A549 treated with RU486 at 1 μM for 4 hours (cell line): ENCODE measurements around the gene TDO2. TPM values are rescaled to one million over a fixed set of nuclear protein-coding genes. Genes with fewer than 3 reads are reported as not detected.

Source experiments
- total RNA-seq: library from RNA; stranded (reverse); fragments of 200-300 nt; extraction: Qiagen RNA extraction; gene quantifications from 5 replicates; pipeline ENCODE4 v1.2.3, GENCODE V29; 2022; ENCODE audit warnings: low read depth

TDO2 gene
- total RNA-seq = 0.60 to 1.3 TPM (median 0.94 TPM) in 5 replicates

GRCh38 chr4:155903453-155903852, at the start of gene TDO2:
TDO2 (plus strand) TSS chr4:155903696; CDS start chr4:155903759, 63 bp downstream.

GRCh38 chr4:155866177-155866576, 37.3 kb upstream of the TDO2 start, which contains the start of gene ASIC5:
ASIC5 (minus strand) TSS chr4:155866277; CDS start chr4:155866226, 51 bp downstream.

GRCh38 chr4:155953151-155954117, 49.9 kb downstream of the TDO2 start, which contains the start of gene CTSO:
CTSO (minus strand) TSS chr4:155953866; CDS start chr4:155953847, 19 bp downstream.

Other genes with a start within 250 kb of the TDO2 start
- gene GUCY1A1, start 236.8 kb upstream of the TDO2 start, total RNA-seq = not detected in 5 replicates
- 0.16 to 0.40 TPM (median 0.27 TPM) in 5 replicates for gene GUCY1B1, start 144.7 kb upstream of the TDO2 start, total RNA-seq
- gene ASIC5, start 37.4 kb upstream of the TDO2 start, total RNA-seq = not detected in 5 replicates
- 0.57 to 1.3 TPM (median 1.0 TPM) in 5 replicates for gene CTSO, start 50.2 kb downstream of the TDO2 start, total RNA-seq